Nephron (organoid): Measurements from ENCODE around the gene MYLK.
"Not testable (repeated sequence)": the region's sequence is repeated elsewhere in the genome, so short reads cannot be mapped to it uniquely, and the experiment has no call there.

Experiments used
- H3K27ac Mint-ChIP-seq, 3 experiments: 2 replicates each; pipeline ENCODE4 v1.8.0; 2020; ENCODE audit warnings: mixed read lengths in 3 of 3, mild to moderate bottlenecking in 2 of 3, moderate library complexity in 1 of 3
- H3K27me3 Mint-ChIP-seq: 2 replicates; pipeline ENCODE4 v1.8.0; 2021; ENCODE audit warnings: low read depth, mild to moderate bottlenecking, moderate library complexity, mixed read lengths
- H3K36me3 Mint-ChIP-seq: 2 replicates; pipeline ENCODE4 v1.8.0; 2020; ENCODE audit warnings: low read depth, mixed read lengths
- H3K4me1 Mint-ChIP-seq: 2 replicates; pipeline ENCODE4 v1.8.0; 2020; ENCODE audit warnings: mixed read lengths
- H3K4me3 Mint-ChIP-seq, 3 experiments: 2 replicates each; pipeline ENCODE4 v1.8.0; 2020; ENCODE audit warnings: mild to moderate bottlenecking in 3 of 3, mixed read lengths in 3 of 3, moderate library complexity in 2 of 3
- H3K9me3 Mint-ChIP-seq: 2 replicates; pipeline ENCODE4 v1.8.0; 2020; ENCODE audit warnings: mixed read lengths
- TF ChIP-seq, protein P1 (sequence below), 3 experiments: fragments of 200-600 bp; sonication (generic); IDR thresholded peaks; one replicate each; pipeline ENCODE4 v1.5.0; 2021; ENCODE audit warnings: antibody characterized with exemption in 3 of 3; ENCODE audit not compliant: unreplicated experiment in 3 of 3

MYLK gene

DNA sequence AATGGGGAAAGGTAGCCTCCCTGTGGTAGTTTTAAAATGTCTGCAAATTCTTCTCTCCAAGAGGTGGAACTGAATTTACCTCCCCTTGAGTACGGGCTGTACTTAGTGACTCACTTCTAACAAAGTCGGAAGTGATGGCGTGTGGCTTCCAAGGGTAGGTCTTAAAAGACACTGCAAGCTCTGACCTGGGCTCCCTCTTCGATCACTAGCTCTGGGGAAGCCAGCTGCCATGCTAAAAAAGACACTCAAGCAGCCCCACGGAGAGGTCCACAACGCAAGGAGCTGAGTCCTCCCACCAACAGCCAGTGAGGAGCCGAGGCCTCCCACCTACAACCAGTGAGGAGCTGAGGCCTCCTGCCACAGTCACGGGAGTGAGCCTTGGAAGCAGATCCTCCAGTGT lies 177.3 kb downstream of the MYLK start:
- Mint-ChIP-seq H3K4me3 (no peak overlapping the region), H3K36me3 (no peaks in the 10 kb centered on the region), H3K27me3 (no peaks in the 10 kb centered on the region), H3K9me3 (no peaks in the 10 kb centered on the region), H3K27ac (peak overlapping the region in 2 of 3 experiments; percentile 36 to 45), H3K4me1 (peaks cover 49% of the 10 kb centered on the region)
- TF ChIP-seq, protein P1, sequence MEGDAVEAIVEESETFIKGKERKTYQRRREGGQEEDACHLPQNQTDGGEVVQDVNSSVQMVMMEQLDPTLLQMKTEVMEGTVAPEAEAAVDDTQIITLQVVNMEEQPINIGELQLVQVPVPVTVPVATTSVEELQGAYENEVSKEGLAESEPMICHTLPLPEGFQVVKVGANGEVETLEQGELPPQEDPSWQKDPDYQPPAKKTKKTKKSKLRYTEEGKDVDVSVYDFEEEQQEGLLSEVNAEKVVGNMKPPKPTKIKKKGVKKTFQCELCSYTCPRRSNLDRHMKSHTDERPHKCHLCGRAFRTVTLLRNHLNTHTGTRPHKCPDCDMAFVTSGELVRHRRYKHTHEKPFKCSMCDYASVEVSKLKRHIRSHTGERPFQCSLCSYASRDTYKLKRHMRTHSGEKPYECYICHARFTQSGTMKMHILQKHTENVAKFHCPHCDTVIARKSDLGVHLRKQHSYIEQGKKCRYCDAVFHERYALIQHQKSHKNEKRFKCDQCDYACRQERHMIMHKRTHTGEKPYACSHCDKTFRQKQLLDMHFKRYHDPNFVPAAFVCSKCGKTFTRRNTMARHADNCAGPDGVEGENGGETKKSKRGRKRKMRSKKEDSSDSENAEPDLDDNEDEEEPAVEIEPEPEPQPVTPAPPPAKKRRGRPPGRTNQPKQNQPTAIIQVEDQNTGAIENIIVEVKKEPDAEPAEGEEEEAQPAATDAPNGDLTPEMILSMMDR (IDR thresholded peaks at IDR 0.05; ENCODE audit: unreplicated experiment in 3 of 3), result no peak

DNA sequence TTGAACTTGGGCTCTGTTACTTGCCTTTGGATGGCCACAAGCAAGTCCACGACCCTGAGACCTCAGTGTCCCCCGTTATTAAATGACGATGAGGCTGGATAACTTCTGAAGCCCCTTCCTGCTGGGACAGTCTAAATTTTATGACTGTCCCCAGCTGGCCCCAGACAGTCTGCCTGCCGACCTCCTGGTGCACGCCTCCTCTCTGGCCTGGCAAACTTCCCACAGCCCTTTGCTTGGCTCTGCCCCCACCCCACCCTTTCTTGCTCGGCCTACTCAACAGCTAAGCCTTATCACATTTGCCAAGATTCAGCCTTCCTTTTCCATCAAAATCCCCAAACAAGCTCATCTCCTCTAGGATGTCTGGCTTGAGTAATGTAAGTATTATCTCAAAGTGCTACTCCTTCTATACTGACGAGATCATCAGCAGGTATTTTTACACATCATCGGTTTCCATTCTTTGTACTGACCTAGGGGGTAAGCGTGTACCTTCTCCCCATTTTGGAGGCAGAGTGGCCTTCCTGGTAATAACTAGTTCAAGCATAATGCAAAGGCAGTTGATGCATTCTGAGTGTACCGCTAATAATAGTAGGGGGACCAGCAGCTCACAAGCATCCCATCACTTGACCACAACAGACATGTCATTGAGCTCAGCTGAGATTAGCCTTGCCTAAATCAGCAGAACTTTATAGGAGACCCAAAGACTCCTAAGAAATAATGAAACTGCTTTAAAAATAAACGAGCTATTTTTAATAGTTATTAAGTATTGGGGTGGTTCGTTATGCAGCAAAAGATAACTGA lies 178.4 kb downstream of the MYLK start:
- no peaks in the 10 kb centered on the region for H3K27me3 Mint-ChIP-seq
- H3K27ac Mint-ChIP-seq, result peak overlapping the region; percentile 54 to 83 (median 61)
- H3K9me3 Mint-ChIP-seq, result no peaks in the 10 kb centered on the region
- H3K4me1 Mint-ChIP-seq, result peaks cover 52% of the 10 kb centered on the region
- no peaks in the 10 kb centered on the region for H3K36me3 Mint-ChIP-seq
- peak overlapping the region in 1 of 3 experiments; percentile 4 for H3K4me3 Mint-ChIP-seq
- TF ChIP-seq, protein P1 (IDR thresholded peaks at IDR 0.05; ENCODE audit: unreplicated experiment in 3 of 3), result no peak

DNA sequence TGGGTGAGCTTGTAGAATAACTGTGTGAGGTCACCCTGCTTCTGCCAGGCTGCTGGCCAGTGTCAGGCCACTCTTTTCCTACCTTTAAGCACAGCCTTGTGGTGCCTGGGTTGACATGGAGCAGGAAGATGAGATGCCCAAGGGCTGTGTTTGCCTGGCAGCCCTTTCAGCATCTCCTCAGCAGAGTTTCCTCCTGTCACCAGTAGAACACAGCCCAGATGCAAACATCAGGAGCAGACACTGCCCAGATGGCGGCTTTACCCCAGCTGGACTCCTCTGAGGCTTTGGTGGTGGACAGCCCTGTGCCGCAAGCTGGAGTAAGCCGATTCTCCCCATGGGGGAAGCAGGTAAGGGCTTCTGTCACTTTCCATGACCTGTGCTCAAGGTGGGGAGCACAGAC lies 180.5 kb downstream of the MYLK start:
- H3K4me1 Mint-ChIP-seq, result peaks cover 58% of the 10 kb centered on the region
- not testable (repeated sequence) for H3K9me3 Mint-ChIP-seq, H3K4me3 Mint-ChIP-seq, H3K27me3 Mint-ChIP-seq, H3K27ac Mint-ChIP-seq, H3K36me3 Mint-ChIP-seq

DNA sequence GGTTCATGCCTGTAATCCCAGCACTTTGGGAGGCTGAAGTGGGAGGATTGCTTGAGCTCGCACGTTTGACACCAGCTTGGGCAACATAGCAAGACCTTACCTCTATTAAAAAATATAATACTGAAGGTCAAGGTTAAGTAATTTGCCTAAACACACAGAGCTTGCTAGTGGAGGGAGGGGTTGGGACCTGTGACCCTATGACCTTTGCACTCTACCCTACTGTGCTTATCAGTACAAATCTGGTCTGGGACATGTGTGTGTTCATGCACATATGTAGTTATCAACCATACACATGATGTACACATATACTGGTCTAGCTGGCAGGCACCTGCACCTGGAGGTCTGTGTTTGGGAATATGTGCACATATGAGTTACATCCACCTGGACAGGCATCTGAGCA lies 181.4 kb downstream of the MYLK start:
- H3K4me1 Mint-ChIP-seq, result peaks cover 65% of the 10 kb centered on the region
- no peaks in the 10 kb centered on the region for H3K36me3 Mint-ChIP-seq
- H3K4me3 Mint-ChIP-seq, result no peak overlapping the region
- TF ChIP-seq, protein P1 (IDR thresholded peaks at IDR 0.05; ENCODE audit: unreplicated experiment in 3 of 3), result no peak
- no peaks in the 10 kb centered on the region for H3K9me3 Mint-ChIP-seq
- H3K27me3 Mint-ChIP-seq, result no peaks in the 10 kb centered on the region
- H3K27ac Mint-ChIP-seq, result no peak overlapping the region

DNA sequence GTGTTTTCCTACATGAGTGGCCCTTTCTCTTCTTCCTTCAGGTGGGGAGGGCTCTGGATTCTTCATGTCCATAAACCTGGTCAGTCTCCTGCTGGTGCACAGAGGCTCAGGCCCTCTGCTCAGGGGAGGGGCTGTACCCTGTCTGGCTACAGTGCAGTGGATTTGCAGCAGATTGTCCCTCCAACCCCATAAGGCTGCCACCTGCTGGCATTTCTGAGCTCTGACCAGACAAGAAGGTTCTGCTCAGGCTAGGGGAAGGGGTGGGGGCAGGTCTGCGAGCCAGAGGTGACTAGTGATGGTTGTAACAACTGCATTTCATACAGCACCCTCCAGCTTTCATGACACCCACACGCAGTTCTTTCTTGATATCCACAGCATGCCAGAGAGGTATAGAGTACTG lies 182.1 kb downstream of the MYLK start:
- H3K27me3 Mint-ChIP-seq, H3K9me3 Mint-ChIP-seq, H3K36me3 Mint-ChIP-seq: not testable (repeated sequence)
- peak overlapping the region; percentile 89 to 96 (median 90) for H3K27ac Mint-ChIP-seq
- peaks cover 66% of the 10 kb centered on the region for H3K4me1 Mint-ChIP-seq
- TF ChIP-seq, protein P1 (IDR thresholded peaks at IDR 0.05; ENCODE audit: unreplicated experiment in 3 of 3), result peak; percentile 58 to 64 (median 64)
- H3K4me3 Mint-ChIP-seq, result peak overlapping the region; percentile 83 to 96 (median 91)

DNA sequence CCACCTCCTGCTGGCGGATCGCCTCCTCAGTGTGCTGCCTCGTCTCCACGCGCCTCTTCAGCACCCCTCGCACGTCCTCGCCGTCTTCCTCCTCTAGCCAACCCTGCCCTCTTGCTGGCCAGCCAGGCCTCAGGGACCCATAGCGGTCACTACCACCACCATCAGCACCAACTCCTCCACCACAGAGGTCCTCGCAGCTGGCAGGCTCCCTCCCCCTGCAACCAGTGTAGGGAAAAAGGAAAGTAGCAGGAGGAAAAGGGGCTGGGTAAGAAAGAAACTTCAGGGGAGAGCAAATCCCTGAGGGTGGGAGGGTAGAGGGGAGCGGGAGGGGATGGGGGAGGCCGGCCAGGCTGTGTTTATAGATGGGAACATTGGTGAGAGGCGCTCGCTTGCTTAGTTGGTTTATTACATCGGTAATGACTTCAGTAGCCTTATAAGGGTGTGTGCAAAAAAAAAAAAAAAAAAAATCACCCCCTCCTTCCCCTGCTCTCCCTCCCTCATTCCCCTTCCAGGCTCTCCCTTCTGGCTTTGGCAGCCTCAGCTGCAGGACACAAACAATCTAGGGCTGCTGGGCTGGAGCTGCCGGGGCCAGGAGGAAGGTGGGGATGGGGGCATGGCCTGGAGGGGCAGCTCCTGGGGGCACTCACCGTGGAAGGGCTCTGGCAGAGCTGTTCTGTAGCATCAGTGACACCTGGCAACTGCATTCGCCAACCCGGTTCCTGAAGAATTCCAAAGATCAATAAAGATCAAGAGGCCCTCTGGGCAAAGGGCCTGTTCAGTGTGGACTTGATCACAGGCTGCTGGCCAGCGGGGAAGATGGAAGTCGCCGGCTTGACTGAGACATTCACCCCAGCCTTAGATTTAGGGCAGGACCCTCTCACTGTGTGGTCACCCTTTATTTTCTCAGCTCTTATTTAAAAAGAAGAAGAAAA lies 183.1 kb downstream of the MYLK start:
- Mint-ChIP-seq H3K27me3 (no peaks in the 10 kb centered on the region), H3K27ac (peak overlapping the region; percentile 89 to 96 (median 90)), H3K36me3 (no peaks in the 10 kb centered on the region), H3K4me3 (peak overlapping the region; percentile 91 to 96 (median 92)), H3K4me1 (peaks cover 69% of the 10 kb centered on the region), H3K9me3 (no peaks in the 10 kb centered on the region)
- TF ChIP-seq, protein P1 (IDR thresholded peaks at IDR 0.05; ENCODE audit: unreplicated experiment in 3 of 3), result no peak
